Neural cell (in vitro differentiated cells): Measurements from ENCODE around the gene MID1. TPM values are rescaled to one million over a fixed set of nuclear protein-coding genes. Genes with fewer than 3 reads are reported as not detected.

Experiments used
- H2AFZ ChIP-seq: fragments of 200-600, 300-800 bp; sonication (generic), shearing (Covaris generic); 2 replicates; pipeline ENCODE4 v1.6.0; 2014; ENCODE audit warnings: low read depth, mild to moderate bottlenecking, antibody characterized with exemption, low read length, moderate library complexity
- H3F3A ChIP-seq: fragments of 200-600 bp; shearing (Covaris generic); 2 replicates; pipeline ENCODE4 v1.6.1; 2016; ENCODE audit warnings: mild to moderate bottlenecking, moderate library complexity, mixed read lengths, antibody characterized with exemption, low read length; ENCODE audit not compliant: insufficient read depth, poor library complexity, severe bottlenecking
- H3K27ac ChIP-seq: fragments of 200-600, 300-800 bp; sonication (generic), shearing (Covaris generic); 2 replicates; pipeline ENCODE4 v1.5.1; 2014; ENCODE audit warnings: mild to moderate bottlenecking, low read length, moderate library complexity
- H3K27me3 ChIP-seq: fragments of 300-800, 200-600 bp; sonication (generic), shearing (Covaris generic); 2 replicates; pipeline ENCODE4 v1.6.0; 2014; ENCODE audit warnings: mild to moderate bottlenecking, low read depth, low read length, moderate library complexity; ENCODE audit not compliant: insufficient read depth
- H3K36me3 ChIP-seq: fragments of 300-800, 200-600 bp; sonication (generic), shearing (Covaris generic); 2 replicates; pipeline ENCODE4 v1.5.1; 2014; ENCODE audit warnings: mild to moderate bottlenecking, antibody characterized with exemption, low read length, moderate library complexity; ENCODE audit not compliant: insufficient read depth
- H3K4me2 ChIP-seq: fragments of 300-800, 200-600 bp; sonication (generic), shearing (Covaris generic); 2 replicates; pipeline ENCODE4 v1.6.0; 2014; ENCODE audit warnings: mild to moderate bottlenecking, low read length
- H3K4me3 ChIP-seq: fragments of 300-800, 200-600 bp; sonication (generic), shearing (Covaris generic); 2 replicates; pipeline ENCODE4 v1.5.1; 2014; ENCODE audit warnings: mild to moderate bottlenecking, low read length, moderate library complexity
- H3K79me2 ChIP-seq: fragments of 200-600 bp; shearing (Covaris generic); replicated peaks from 2 replicates; pipeline ENCODE4 v1.6.0; 2014; ENCODE audit warnings: mild to moderate bottlenecking, low read length, moderate library complexity; ENCODE audit not compliant: insufficient read depth
- H3K9ac ChIP-seq: fragments of 300-800, 200-600 bp; sonication (generic), shearing (Covaris generic); 2 replicates; pipeline ENCODE4 v1.6.1; 2016; ENCODE audit warnings: mild to moderate bottlenecking, low read length, mixed read lengths
- H3K9me2 ChIP-seq: fragments of 200-600 bp; shearing (Covaris generic); 2 replicates; pipeline ENCODE4 v1.6.1; 2016; ENCODE audit warnings: mild to moderate bottlenecking, low read length, mixed read lengths; ENCODE audit not compliant: insufficient read depth
- H3K9me3 ChIP-seq: fragments of 200-600, 300-800 bp; sonication (generic), shearing (Covaris generic); 2 replicates; pipeline ENCODE4 v1.6.1; 2016; ENCODE audit warnings: mild to moderate bottlenecking, mixed run types, low read length, moderate library complexity, mixed read lengths
- H4K20me1 ChIP-seq: fragments of 200-600 bp; shearing (Covaris generic); 2 replicates; pipeline ENCODE4 v1.6.1; 2016; ENCODE audit warnings: mild to moderate bottlenecking, mixed run types; ENCODE audit not compliant: insufficient read depth
- CTCF ChIP-seq: fragments of 450-650 bp; IDR thresholded peaks from 2 replicates; pipeline ENCODE4 v1.5.1; 2014; ENCODE audit warnings: antibody characterized with exemption, mild to moderate bottlenecking, moderate library complexity; ENCODE audit not compliant: poor library complexity, severe bottlenecking
- EP300 ChIP-seq: fragments of 450-650 bp; conservative IDR thresholded peaks from 2 replicates; pipeline ENCODE4 v1.6.1; 2014; ENCODE audit warnings: antibody characterized with exemption, mild to moderate bottlenecking, moderate library complexity; ENCODE audit not compliant: poor library complexity, severe bottlenecking
- EZH2 ChIP-seq: fragments of 200-600, 300-800 bp; shearing (Covaris generic), sonication (generic); IDR thresholded peaks from 2 replicates; pipeline ENCODE4 v1.6.1; 2014; ENCODE audit warnings: antibody characterized with exemption, low read length, borderline replicate concordance, mild to moderate bottlenecking; ENCODE audit not compliant: insufficient read depth, poor library complexity, severe bottlenecking
- MXI1 ChIP-seq: fragments of 450-650 bp; conservative IDR thresholded peaks from 2 replicates; pipeline ENCODE4 v1.6.1; 2014; ENCODE audit warnings: antibody characterized with exemption, mild to moderate bottlenecking; ENCODE audit not compliant: poor library complexity, severe bottlenecking
- POLR2AphosphoS5 ChIP-seq: IDR thresholded peaks from 2 replicates; pipeline ENCODE4 v1.6.1; 2012
- RAD21 ChIP-seq: fragments of 450-650 bp; conservative IDR thresholded peaks from 2 replicates; pipeline ENCODE4 v1.6.1; 2014; ENCODE audit warnings: antibody characterized with exemption, mild to moderate bottlenecking, moderate library complexity
- REST ChIP-seq: IDR thresholded peaks from 2 replicates; pipeline ENCODE4 v1.6.1; 2012; ENCODE audit warnings: borderline replicate concordance
- SMC3 ChIP-seq: fragments of 450-650 bp; conservative IDR thresholded peaks from 2 replicates; pipeline ENCODE4 v1.6.1; 2014; ENCODE audit warnings: antibody characterized with exemption, mild to moderate bottlenecking, moderate library complexity; ENCODE audit not compliant: poor library complexity
- TAF1 ChIP-seq: IDR thresholded peaks from 2 replicates; pipeline ENCODE4 v1.6.1; 2012; ENCODE audit warnings: low read depth
- polyA plus RNA-seq: library from polyadenylated mRNA; depleted of rRNA; stranded (reverse); fragments of >200 nt; gene quantifications from 2 replicates; pipeline ENCODE4 v1.2.3, GENCODE V29; 2014

Gene MID1
- polyA plus RNA-seq, 1 donor from 2014 or later, result 16.6 TPM

GRCh38 chrX:10519278-10519677 is 101.1 kb downstream of the MID1 start:
- Histone ChIP-seq H4K20me1 (no peaks in the 10 kb centered on the region), H2AFZ (no peak overlapping the region), H3K4me3 (no peak overlapping the region), H3K4me2 (no peak overlapping the region), H3K9ac (no peak overlapping the region), H3K27me3 (no peaks in the 10 kb centered on the region), H3K27ac (no peak overlapping the region), H3K9me2 (no peaks in the 10 kb centered on the region), H3F3A (no peaks in the 10 kb centered on the region), H3K79me2 (no peaks in the 10 kb centered on the region), H3K36me3 (no peaks in the 10 kb centered on the region), H3K9me3 (no peaks in the 10 kb centered on the region)
- no peak for TF ChIP-seq POLR2AphosphoS5
- no peak for TF ChIP-seq RAD21
- no peak for TF ChIP-seq TAF1
- no peak for TF ChIP-seq EZH2
- TF ChIP-seq SMC3, result no peak
- TF ChIP-seq EP300, result no peak
- TF ChIP-seq MXI1, result no peak
- TF ChIP-seq REST, result no peak
- TF ChIP-seq CTCF, result no peak

- Histone ChIP-seq H3F3A (no peaks in the 10 kb centered on the region), H3K79me2 (no peaks in the 10 kb centered on the region), H3K27me3 (no peaks in the 10 kb centered on the region), H3K4me2 (no peak overlapping the region), H3K9me3 (no peaks in the 10 kb centered on the region), H3K4me3 (no peak overlapping the region), H4K20me1 (no peaks in the 10 kb centered on the region), H3K9me2 (no peaks in the 10 kb centered on the region), H3K36me3 (no peaks in the 10 kb centered on the region), H3K27ac (no peak overlapping the region), H2AFZ (no peak overlapping the region), H3K9ac (no peak overlapping the region)
- no peak for TF ChIP-seq CTCF
- TF ChIP-seq SMC3, result no peak
- no peak for TF ChIP-seq REST
- no peak for TF ChIP-seq EP300
- no peak for TF ChIP-seq TAF1
- no peak for TF ChIP-seq EZH2
- no peak for TF ChIP-seq MXI1
- TF ChIP-seq POLR2AphosphoS5, result no peak
- no peak for TF ChIP-seq RAD21
These were observed 102.3 kb downstream of the MID1 start for GRCh38 chrX:10518073-10518472.
